Coronary artery (tissue), 2 donors: ENCODE measurements around the gene CPA2.
A peak's percentile ranks its signal among the peaks of the same experiment; 100 is the strongest.

ENCODE experiments used
- DNase-seq: peaks from one replicate; pipeline ENCODE4 v3.0.0-alpha.2; 2017; ENCODE audit warnings: low spot score
- H3K27ac ChIP-seq, 2 donors: fragments of 200-600 bp; sonication (generic); one replicate each; pipeline ENCODE4 v1.5.1; 2016 to 2019
- H3K4me3 ChIP-seq: fragments of 200-600 bp; sonication (generic); 2 replicates; pipeline ENCODE4 v1.5.1; 2016; ENCODE audit warnings: mild to moderate bottlenecking, moderate library complexity
- TF ChIP-seq, protein P1 (sequence below): fragments of 200-600 bp; sonication (generic); IDR thresholded peaks from one replicate; pipeline ENCODE4 v1.5.1; 2019; ENCODE audit warnings: antibody characterized with exemption

The CPA2 gene

DNA sequence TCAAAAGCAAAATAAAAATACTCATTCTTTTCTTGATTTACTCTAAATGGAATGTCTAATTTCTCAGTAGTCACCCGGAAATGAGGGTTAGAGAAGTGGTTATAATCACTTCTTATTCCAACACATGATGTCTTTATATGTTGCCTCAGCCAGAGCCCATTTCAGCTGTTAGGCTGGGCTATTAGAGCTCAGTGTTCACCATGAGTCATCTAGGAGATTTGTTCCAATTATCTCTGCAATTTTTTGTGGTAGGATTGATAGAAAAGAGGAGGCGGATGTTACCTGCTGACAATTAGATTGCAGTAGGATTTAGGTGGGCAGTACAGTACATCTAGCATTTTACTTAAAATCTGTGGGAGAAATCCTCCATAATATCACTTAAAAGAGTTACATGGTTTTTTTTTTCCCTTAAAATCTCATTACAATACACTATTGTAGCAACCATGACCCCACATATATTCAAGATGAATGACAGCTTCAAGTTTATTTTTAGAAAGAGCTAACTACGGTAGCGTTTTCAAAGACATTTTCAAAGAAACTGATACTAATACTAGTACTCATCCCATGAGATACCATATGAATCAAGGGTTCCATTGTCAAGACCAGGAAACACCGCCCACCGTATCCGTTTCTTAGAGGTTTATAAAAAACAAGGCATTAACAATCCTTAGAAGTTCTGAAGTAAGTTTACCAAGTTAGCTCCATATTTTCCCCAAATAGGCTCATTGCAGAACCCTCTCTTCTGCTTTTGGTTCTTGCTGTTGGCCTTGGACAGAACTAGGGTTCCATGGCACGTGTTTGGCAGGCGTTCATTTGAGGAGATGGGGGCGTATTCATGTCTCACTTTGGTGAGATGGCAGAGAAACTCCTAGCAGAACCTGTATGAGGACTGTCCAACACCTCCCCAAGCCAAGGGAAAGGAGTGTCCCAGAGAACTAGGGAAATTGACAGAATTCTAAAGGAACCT lies 10.4 kb downstream of the CPA2 start:
- DNase-seq, result no peak
- Histone ChIP-seq H3K4me3 (no peak overlapping the region), H3K27ac (no peak overlapping the region)
- TF ChIP-seq, protein P1, sequence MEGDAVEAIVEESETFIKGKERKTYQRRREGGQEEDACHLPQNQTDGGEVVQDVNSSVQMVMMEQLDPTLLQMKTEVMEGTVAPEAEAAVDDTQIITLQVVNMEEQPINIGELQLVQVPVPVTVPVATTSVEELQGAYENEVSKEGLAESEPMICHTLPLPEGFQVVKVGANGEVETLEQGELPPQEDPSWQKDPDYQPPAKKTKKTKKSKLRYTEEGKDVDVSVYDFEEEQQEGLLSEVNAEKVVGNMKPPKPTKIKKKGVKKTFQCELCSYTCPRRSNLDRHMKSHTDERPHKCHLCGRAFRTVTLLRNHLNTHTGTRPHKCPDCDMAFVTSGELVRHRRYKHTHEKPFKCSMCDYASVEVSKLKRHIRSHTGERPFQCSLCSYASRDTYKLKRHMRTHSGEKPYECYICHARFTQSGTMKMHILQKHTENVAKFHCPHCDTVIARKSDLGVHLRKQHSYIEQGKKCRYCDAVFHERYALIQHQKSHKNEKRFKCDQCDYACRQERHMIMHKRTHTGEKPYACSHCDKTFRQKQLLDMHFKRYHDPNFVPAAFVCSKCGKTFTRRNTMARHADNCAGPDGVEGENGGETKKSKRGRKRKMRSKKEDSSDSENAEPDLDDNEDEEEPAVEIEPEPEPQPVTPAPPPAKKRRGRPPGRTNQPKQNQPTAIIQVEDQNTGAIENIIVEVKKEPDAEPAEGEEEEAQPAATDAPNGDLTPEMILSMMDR, result no peak

DNA sequence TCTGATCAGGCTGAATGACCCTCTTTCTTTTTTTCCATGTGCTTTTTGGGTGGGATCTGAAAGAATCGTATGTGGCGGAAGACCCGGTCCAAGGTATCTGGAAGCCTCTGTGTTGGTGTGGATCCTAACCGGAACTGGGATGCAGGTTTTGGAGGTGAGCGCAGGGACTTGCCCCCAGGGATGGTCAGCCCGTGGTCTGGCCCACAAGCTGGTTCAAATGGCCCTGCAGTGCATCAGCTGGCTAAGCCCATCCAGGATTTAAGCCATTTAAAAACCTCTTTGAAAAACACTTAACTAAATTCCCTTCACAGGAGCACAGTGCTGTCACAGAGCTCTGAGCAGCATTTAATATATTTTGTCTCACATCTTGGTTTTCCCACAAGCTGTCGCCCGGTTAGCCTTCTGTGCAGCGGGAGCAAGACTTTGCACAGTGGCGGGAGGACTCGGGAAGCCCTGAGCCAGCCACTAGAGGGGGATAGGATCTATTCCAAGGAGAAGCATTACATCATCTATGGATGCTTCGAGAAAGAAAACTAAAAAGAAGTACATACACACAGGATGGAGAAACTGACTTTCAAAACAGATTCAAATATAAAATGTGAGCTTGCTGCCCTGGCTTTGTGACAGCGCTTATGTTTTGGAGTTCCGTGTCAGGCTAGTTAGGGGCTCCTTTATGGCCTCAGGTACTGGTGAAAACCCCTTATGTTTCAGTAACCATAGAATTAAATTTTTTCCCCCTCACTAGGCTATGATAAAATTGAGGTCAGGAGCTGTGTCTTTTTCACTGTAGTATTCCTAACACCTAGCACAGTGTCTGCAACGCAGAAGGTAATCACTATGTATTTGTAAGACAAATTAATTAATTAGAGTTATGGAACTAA lies 11.3 kb downstream of the CPA2 start:
- Histone ChIP-seq H3K4me3 (no peak overlapping the region), H3K27ac (no peak overlapping the region)
- TF ChIP-seq, protein P1, result peak; percentile 62
- no peak for DNase-seq

DNA sequence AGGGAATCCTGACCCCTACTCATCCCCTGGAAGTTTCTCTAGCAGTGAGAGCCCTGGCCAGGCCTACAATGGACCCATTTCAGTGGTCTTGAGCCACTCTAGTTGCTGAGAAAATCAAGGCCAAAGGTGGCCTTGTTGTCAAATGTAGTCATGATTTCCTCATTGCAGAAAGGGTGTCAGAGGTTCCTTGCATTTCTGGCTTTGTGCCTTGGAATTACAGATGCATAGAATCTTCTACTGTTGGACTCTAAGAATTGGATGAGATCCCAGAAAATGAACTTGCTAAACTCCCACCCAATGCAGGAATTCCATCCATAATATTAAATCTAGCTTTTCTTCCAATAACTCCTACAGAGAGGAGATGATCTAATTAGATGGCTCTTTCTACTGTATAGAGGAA lies 12.2 kb downstream of the CPA2 start:
- Histone ChIP-seq H3K4me3 (no peak overlapping the region), H3K27ac (no peak overlapping the region)
- no peak for DNase-seq
- TF ChIP-seq, protein P1, result no peak

DNA sequence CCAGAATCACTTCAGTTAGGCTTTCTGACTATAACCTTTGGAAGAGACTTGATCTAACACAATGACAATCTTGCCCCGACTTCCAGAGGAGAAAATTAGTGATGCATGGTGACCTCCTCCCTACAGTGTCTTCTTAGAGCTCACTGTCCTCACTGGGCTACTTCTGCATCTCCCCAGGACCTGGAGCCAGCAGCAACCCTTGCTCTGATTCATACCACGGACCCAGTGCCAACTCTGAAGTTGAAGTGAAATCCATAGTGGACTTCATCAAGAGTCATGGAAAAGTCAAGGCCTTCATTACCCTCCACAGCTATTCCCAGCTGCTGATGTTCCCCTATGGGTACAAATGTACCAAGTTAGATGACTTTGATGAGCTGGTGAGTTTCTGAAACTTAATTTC lies 12.6 kb downstream of the CPA2 start:
- H3K4me3 ChIP-seq, result no peak overlapping the region
- no peak overlapping the region for H3K27ac ChIP-seq
- DNase-seq, result no peak
- TF ChIP-seq, protein P1, result no peak

DNA sequence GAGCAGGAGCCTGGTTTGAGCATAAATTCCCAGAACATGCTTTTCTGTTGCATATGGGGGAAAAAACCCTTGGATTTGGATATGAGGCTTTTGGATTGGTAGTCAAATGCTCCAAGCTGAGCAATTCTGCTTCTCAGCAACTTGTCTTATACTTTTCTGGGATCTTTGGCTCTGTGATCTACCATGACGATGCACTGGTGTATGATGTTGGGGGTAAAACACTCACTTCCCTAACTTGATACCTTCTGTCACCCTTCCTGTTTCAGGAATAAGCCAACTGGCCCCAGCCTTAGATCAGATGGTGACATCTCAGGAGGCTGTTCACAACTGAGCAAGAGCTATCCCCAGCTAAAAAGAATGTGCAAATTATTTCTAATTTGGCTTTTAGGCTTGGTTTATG lies 13.2 kb downstream of the CPA2 start:
- Histone ChIP-seq H3K27ac (no peak overlapping the region), H3K4me3 (no peak overlapping the region)
- no peak for DNase-seq
- TF ChIP-seq, protein P1, result no peak

DNA sequence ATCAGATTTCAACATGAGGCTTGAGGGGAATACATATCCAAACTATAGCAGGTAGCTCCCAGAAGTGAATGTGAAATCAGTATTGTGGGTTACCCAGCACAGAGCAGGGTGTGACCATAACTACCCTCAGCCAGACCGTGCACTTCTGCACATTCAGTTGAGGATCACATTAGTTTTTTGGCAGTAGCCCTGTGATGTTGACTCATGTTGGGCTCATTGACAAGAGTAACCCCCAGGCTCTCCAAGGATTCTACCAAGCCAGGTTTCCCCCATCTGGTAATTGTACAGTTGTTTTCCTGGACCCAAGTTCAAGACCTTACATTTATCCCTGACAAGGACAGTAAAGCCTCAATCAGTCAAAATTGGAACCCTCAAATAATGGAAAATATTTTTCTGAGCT lies 14.6 kb downstream of the CPA2 start:
- DNase-seq, result no peak
- Histone ChIP-seq H3K27ac (no peak overlapping the region), H3K4me3 (no peak overlapping the region)
- TF ChIP-seq, protein P1, result no peak
